MM.1S (cell line): ENCODE measurements around the gene LEMD2.

ENCODE experiments used
- DNase-seq: peaks from one replicate; pipeline ENCODE4 v3.0.0-alpha.2; 2015
- H2AFZ ChIP-seq: fragments of 300-600 bp; sonication (generic); 2 replicates; pipeline ENCODE4 v1.6.0; 2016; ENCODE audit warnings: antibody characterized with exemption, low read length
- H3F3A ChIP-seq: fragments of 300-600 bp; sonication (generic); 2 replicates; pipeline ENCODE4 v1.6.1; 2016; ENCODE audit warnings: mild to moderate bottlenecking, antibody characterized with exemption, low read length, moderate library complexity, mixed read lengths; ENCODE audit not compliant: insufficient read depth
- H3K27ac ChIP-seq: fragments of 300-600 bp; sonication (generic); 2 replicates; pipeline ENCODE4 v1.5.1; 2016; ENCODE audit warnings: mild to moderate bottlenecking, low read length
- H3K27me3 ChIP-seq: fragments of 300-600 bp; sonication (generic); replicated peaks from 2 replicates; pipeline ENCODE4 v1.6.0; 2016; ENCODE audit warnings: low read length; ENCODE audit not compliant: insufficient read depth
- H3K36me3 ChIP-seq: fragments of 300-600 bp; sonication (generic); replicated peaks from 2 replicates; pipeline ENCODE4 v1.6.1; 2016; ENCODE audit warnings: mild to moderate bottlenecking, low read length, mixed read lengths; ENCODE audit not compliant: insufficient read depth
- H3K4me1 ChIP-seq: fragments of 300-600 bp; sonication (generic); 2 replicates; pipeline ENCODE4 v1.6.1; 2016; ENCODE audit warnings: low read length, mixed read lengths
- H3K4me2 ChIP-seq: fragments of 300-600 bp; sonication (generic); 2 replicates; pipeline ENCODE4 v1.6.0; 2016; ENCODE audit warnings: low read depth, low read length
- H3K4me3 ChIP-seq: fragments of 300-600 bp; sonication (generic); 2 replicates; pipeline ENCODE4 v1.5.1; 2016; ENCODE audit warnings: low read length, mixed read lengths
- H3K79me2 ChIP-seq: fragments of 300-600 bp; sonication (generic); 2 replicates; pipeline ENCODE4 v1.6.1; 2016; ENCODE audit warnings: mixed run types, low read length, mixed read lengths
- H3K9ac ChIP-seq: fragments of 300-600 bp; sonication (generic); 2 replicates; pipeline ENCODE4 v1.6.1; 2016; ENCODE audit warnings: low read length, mixed read lengths
- H3K9me2 ChIP-seq: fragments of 300-600 bp; sonication (generic); replicated peaks from 2 replicates; pipeline ENCODE4 v1.6.1; 2016; ENCODE audit warnings: mild to moderate bottlenecking, low read length, mixed read lengths; ENCODE audit not compliant: insufficient read depth
- H3K9me3 ChIP-seq: fragments of 300-600 bp; sonication (generic); replicated peaks from 2 replicates; pipeline ENCODE4 v1.6.1; 2016; ENCODE audit warnings: mild to moderate bottlenecking, low read length, mixed read lengths; ENCODE audit not compliant: insufficient read depth
- H4K20me1 ChIP-seq: fragments of 300-600 bp; sonication (generic); 2 replicates; pipeline ENCODE4 v1.6.1; 2016; ENCODE audit warnings: mild to moderate bottlenecking, low read length, moderate library complexity, mixed read lengths; ENCODE audit not compliant: insufficient read depth
- CTCF ChIP-seq: fragments of 300-600 bp; sonication (generic); IDR thresholded peaks from 2 replicates; pipeline ENCODE4 v1.5.1; 2016; ENCODE audit warnings: antibody characterized with exemption, low read length, mixed read lengths
- EZH2 ChIP-seq: fragments of 300-600 bp; sonication (generic); optimal IDR thresholded peaks from 2 replicates; pipeline ENCODE3; 2017; ENCODE audit warnings: low read depth, mild to moderate bottlenecking, antibody characterized with exemption, low read length, mixed read lengths
- EZH2phosphoT487 ChIP-seq: fragments of 300-600 bp; sonication (generic); IDR thresholded peaks from 2 replicates; pipeline ENCODE4 v1.6.1; 2018; ENCODE audit warnings: antibody characterized with exemption, low read length

Gene LEMD2

GRCh38 chr6:33777398-33778388, 11.2 kb downstream of the LEMD2 start:
- H3K4me3 ChIP-seq, result no peak overlapping the region
- H3K9me2 ChIP-seq, result no peaks in the 10 kb centered on the region
- H3K9ac ChIP-seq, result no peak overlapping the region
- H3K9me3 ChIP-seq, result no peaks in the 10 kb centered on the region
- no peaks in the 10 kb centered on the region for H4K20me1 ChIP-seq
- no peaks in the 10 kb centered on the region for H3K4me1 ChIP-seq
- H3F3A ChIP-seq, result no peaks in the 10 kb centered on the region
- no peaks in the 10 kb centered on the region for H3K79me2 ChIP-seq
- H3K36me3 ChIP-seq, result no peaks in the 10 kb centered on the region
- no peak overlapping the region for H3K27ac ChIP-seq
- no peak overlapping the region for H3K4me2 ChIP-seq
- TF ChIP-seq EZH2phosphoT487, result no peak
- no peak for TF ChIP-seq EZH2
- TF ChIP-seq CTCF, result no peak
- H3K27me3 ChIP-seq, result no peaks in the 10 kb centered on the region
- no peak overlapping the region for H2AFZ ChIP-seq
- DNase-seq, result no peak

- DNase-seq, result no peak
- Histone ChIP-seq H3K27ac (no peak overlapping the region), H3K36me3 (no peaks in the 10 kb centered on the region), H3K9me2 (no peaks in the 10 kb centered on the region), H3K4me3 (no peak overlapping the region), H4K20me1 (no peaks in the 10 kb centered on the region), H3K9me3 (no peaks in the 10 kb centered on the region), H3K4me1 (no peaks in the 10 kb centered on the region), H3K27me3 (no peaks in the 10 kb centered on the region), H3K79me2 (no peaks in the 10 kb centered on the region), H3K4me2 (no peak overlapping the region), H2AFZ (no peak overlapping the region), H3K9ac (no peak overlapping the region), H3F3A (no peaks in the 10 kb centered on the region)
- no peak for TF ChIP-seq CTCF
- TF ChIP-seq EZH2phosphoT487, result no peak
- no peak for TF ChIP-seq EZH2
Observed at GRCh38 chr6:33776764-33777163, 12.2 kb downstream of the LEMD2 start.

- H3K9ac ChIP-seq, result no peak overlapping the region
- H2AFZ ChIP-seq, result no peak overlapping the region
- no peaks in the 10 kb centered on the region for H3K9me2 ChIP-seq
- H3K4me1 ChIP-seq, result no peaks in the 10 kb centered on the region
- DNase-seq, result no peak
- no peaks in the 10 kb centered on the region for H3K27me3 ChIP-seq
- H3K36me3 ChIP-seq, result no peaks in the 10 kb centered on the region
- H3K79me2 ChIP-seq, result no peaks in the 10 kb centered on the region
- H3K27ac ChIP-seq, result no peak overlapping the region
- H3F3A ChIP-seq, result no peaks in the 10 kb centered on the region
- H3K4me2 ChIP-seq, result no peak overlapping the region
- H3K9me3 ChIP-seq, result no peaks in the 10 kb centered on the region
- H4K20me1 ChIP-seq, result no peaks in the 10 kb centered on the region
- no peak overlapping the region for H3K4me3 ChIP-seq
- TF ChIP-seq CTCF (no peak), EZH2 (no peak), EZH2phosphoT487 (no peak)
Observed at GRCh38 chr6:33776186-33776585, 12.7 kb downstream of the LEMD2 start.
